Measurements from ENCODE around the gene CLBA1.
"Not testable (repeated sequence)": the region's sequence is repeated elsewhere in the genome, so short reads cannot be mapped to it uniquely, and the experiment has no call there.

CLBA1 gene

GRCh38 chr14:105028251-105028927, 42.8 kb downstream of the CLBA1 start:
- H3K4me3 ChIP-seq, result no peak overlapping the region
- no peak for DNase-seq (ENCODE audit: low spot score in 2 of 2)
- H3K36me3 ChIP-seq (replicated peaks), result no peaks in the 10 kb centered on the region
- no peaks in the 10 kb centered on the region for H3K9me3 ChIP-seq
- H3K4me1 ChIP-seq, result no peaks in the 10 kb centered on the region
- in situ Hi-C loops (cut with MboI; ENCODE audit: low sequenced_read_pairs), result no loop called here
- H3K27me3 ChIP-seq (ENCODE audit: low read depth), result no peaks in the 10 kb centered on the region

- Histone ChIP-seq H3K4me1 (no peaks in the 10 kb centered on the region), H3K27me3 (ENCODE audit: low read depth) (no peaks in the 10 kb centered on the region), H3K4me3 (no peak overlapping the region), H3K9me3 (no peaks in the 10 kb centered on the region), H3K36me3 (replicated peaks) (no peaks in the 10 kb centered on the region)
- no peak for DNase-seq (ENCODE audit: low spot score in 2 of 2)
- in situ Hi-C loops (cut with MboI; ENCODE audit: low sequenced_read_pairs), result no loop called here
Observed at GRCh38 chr14:105029402-105029801, 43.8 kb downstream of the CLBA1 start.

- H3K4me1 ChIP-seq, result no peaks in the 10 kb centered on the region
- no peak overlapping the region for H3K4me3 ChIP-seq
- H3K27me3 ChIP-seq (ENCODE audit: low read depth), result no peaks in the 10 kb centered on the region
- DNase-seq (ENCODE audit: low spot score in 2 of 2), result no peak
- H3K36me3 ChIP-seq (replicated peaks), result no peaks in the 10 kb centered on the region
- in situ Hi-C loops (cut with MboI; ENCODE audit: low sequenced_read_pairs), result no loop called here
- no peaks in the 10 kb centered on the region for H3K9me3 ChIP-seq
Observed at GRCh38 chr14:105030194-105030593, 44.6 kb downstream of the CLBA1 start.

- Histone ChIP-seq H3K9me3 (no peaks in the 10 kb centered on the region), H3K4me1 (no peaks in the 10 kb centered on the region), H3K36me3 (replicated peaks) (no peaks in the 10 kb centered on the region), H3K27me3 (ENCODE audit: low read depth) (no peaks in the 10 kb centered on the region; the same call in 1 of the 2 replicates), H3K4me3 (no peak overlapping the region)
- DNase-seq (ENCODE audit: low spot score in 2 of 2), result no peak
- in situ Hi-C loops (cut with MboI; ENCODE audit: low sequenced_read_pairs), result no loop called here
Observed at GRCh38 chr14:105030836-105031396, 45.3 kb downstream of the CLBA1 start.

GRCh38 chr14:105032451-105032901, 46.9 kb downstream of the CLBA1 start:
- in situ Hi-C loops (cut with MboI; ENCODE audit: low sequenced_read_pairs); DNase-seq (ENCODE audit: low spot score in 2 of 2); H3K27me3 ChIP-seq (ENCODE audit: low read depth); H3K36me3 ChIP-seq (replicated peaks); H3K4me1 ChIP-seq; H3K9me3 ChIP-seq; H3K4me3 ChIP-seq: not testable (repeated sequence)

- DNase-seq (ENCODE audit: low spot score in 2 of 2); H3K4me1 ChIP-seq; H3K9me3 ChIP-seq; H3K4me3 ChIP-seq; H3K36me3 ChIP-seq (replicated peaks); in situ Hi-C loops (cut with MboI; ENCODE audit: low sequenced_read_pairs); H3K27me3 ChIP-seq (ENCODE audit: low read depth): not testable (repeated sequence)
Observed at GRCh38 chr14:105033412-105033900, 47.9 kb downstream of the CLBA1 start.

GRCh38 chr14:105034315-105035039, 48.9 kb downstream of the CLBA1 start:
- in situ Hi-C loops (cut with MboI; ENCODE audit: low sequenced_read_pairs), result no loop called here
- no peak for DNase-seq (ENCODE audit: low spot score in 2 of 2)
- H3K27me3 ChIP-seq (ENCODE audit: low read depth), result no peaks in the 10 kb centered on the region; the same call in 1 of the 2 replicates
- H3K36me3 ChIP-seq (replicated peaks), result no peaks in the 10 kb centered on the region
- no peaks in the 10 kb centered on the region for H3K4me1 ChIP-seq
- H3K9me3 ChIP-seq, result no peaks in the 10 kb centered on the region
- H3K4me3 ChIP-seq, result no peak overlapping the region

GRCh38 chr14:105035616-105036015, 50.0 kb downstream of the CLBA1 start:
- H3K4me3 ChIP-seq; H3K36me3 ChIP-seq (replicated peaks); DNase-seq (ENCODE audit: low spot score in 2 of 2); H3K4me1 ChIP-seq; H3K27me3 ChIP-seq (ENCODE audit: low read depth); H3K9me3 ChIP-seq; in situ Hi-C loops (cut with MboI; ENCODE audit: low sequenced_read_pairs): not testable (repeated sequence)

GRCh38 chr14:105039458-105040205, 54.0 kb downstream of the CLBA1 start:
- in situ Hi-C loops (cut with MboI; ENCODE audit: low sequenced_read_pairs), result loop anchor here (10.0 kb wide), 1 partner anchor 135 kb away; no protein-coding TSS in a partner anchor
- Histone ChIP-seq H3K4me3 (no peak overlapping the region), H3K36me3 (replicated peaks) (no peaks in the 10 kb centered on the region), H3K27me3 (ENCODE audit: low read depth) (no peaks in the 10 kb centered on the region; the same call in 1 of the 2 replicates), H3K4me1 (no peaks in the 10 kb centered on the region), H3K9me3 (no peaks in the 10 kb centered on the region)
- DNase-seq (ENCODE audit: low spot score in 2 of 2), result no peak

- DNase-seq (ENCODE audit: low spot score in 2 of 2), result no peak
- Histone ChIP-seq H3K9me3 (no peaks in the 10 kb centered on the region), H3K36me3 (replicated peaks) (no peaks in the 10 kb centered on the region), H3K4me1 (no peaks in the 10 kb centered on the region), H3K4me3 (no peak overlapping the region), H3K27me3 (ENCODE audit: low read depth) (no peaks in the 10 kb centered on the region)
- in situ Hi-C loops (cut with MboI; ENCODE audit: low sequenced_read_pairs), result loop anchor here (10.0 kb wide), 1 partner anchor 137 kb away; no protein-coding TSS in a partner anchor
Observed at GRCh38 chr14:105041841-105042765, 56.5 kb downstream of the CLBA1 start.

GRCh38 chr14:105042813-105043212, 57.2 kb downstream of the CLBA1 start:
- in situ Hi-C loops (cut with MboI; ENCODE audit: low sequenced_read_pairs), result loop anchor here (10.0 kb wide), 1 partner anchor 138 kb away; no protein-coding TSS in a partner anchor
- no peak overlapping the region for H3K4me3 ChIP-seq
- no peak for DNase-seq (ENCODE audit: low spot score in 2 of 2)
- H3K9me3 ChIP-seq, result no peaks in the 10 kb centered on the region
- no peaks in the 10 kb centered on the region for H3K36me3 ChIP-seq (replicated peaks)
- no peaks in the 10 kb centered on the region for H3K27me3 ChIP-seq (ENCODE audit: low read depth)
- H3K4me1 ChIP-seq, result no peaks in the 10 kb centered on the region

GRCh38 chr14:105043641-105044040, 58.1 kb downstream of the CLBA1 start:
- in situ Hi-C loops (cut with MboI; ENCODE audit: low sequenced_read_pairs), result loop anchor here (10.0 kb wide), 1 partner anchor 139 kb away; no protein-coding TSS in a partner anchor
- DNase-seq (ENCODE audit: low spot score in 2 of 2), result no peak

More at GRCh38 chr14:105043641-105044040, 58.1 kb downstream of the CLBA1 start:
- Histone ChIP-seq H3K4me1 (no peaks in the 10 kb centered on the region), H3K27me3 (ENCODE audit: low read depth) (no peaks in the 10 kb centered on the region), H3K36me3 (replicated peaks) (no peaks in the 10 kb centered on the region), H3K4me3 (no peak overlapping the region), H3K9me3 (no peaks in the 10 kb centered on the region)

Measured in HAP-1 (cell line).